ENCODE data around the gene CLIP3. TPM values are rescaled to one million over a fixed set of nuclear protein-coding genes. Genes with fewer than 3 reads are reported as not detected.

The CLIP3 gene
- total and polyA plus RNA-seq, 2 of the 13 experiments (the other 11 are each of a cell fraction or from before 2014, with no cell fraction given) = 0.15 to 1.2 TPM

DNA sequence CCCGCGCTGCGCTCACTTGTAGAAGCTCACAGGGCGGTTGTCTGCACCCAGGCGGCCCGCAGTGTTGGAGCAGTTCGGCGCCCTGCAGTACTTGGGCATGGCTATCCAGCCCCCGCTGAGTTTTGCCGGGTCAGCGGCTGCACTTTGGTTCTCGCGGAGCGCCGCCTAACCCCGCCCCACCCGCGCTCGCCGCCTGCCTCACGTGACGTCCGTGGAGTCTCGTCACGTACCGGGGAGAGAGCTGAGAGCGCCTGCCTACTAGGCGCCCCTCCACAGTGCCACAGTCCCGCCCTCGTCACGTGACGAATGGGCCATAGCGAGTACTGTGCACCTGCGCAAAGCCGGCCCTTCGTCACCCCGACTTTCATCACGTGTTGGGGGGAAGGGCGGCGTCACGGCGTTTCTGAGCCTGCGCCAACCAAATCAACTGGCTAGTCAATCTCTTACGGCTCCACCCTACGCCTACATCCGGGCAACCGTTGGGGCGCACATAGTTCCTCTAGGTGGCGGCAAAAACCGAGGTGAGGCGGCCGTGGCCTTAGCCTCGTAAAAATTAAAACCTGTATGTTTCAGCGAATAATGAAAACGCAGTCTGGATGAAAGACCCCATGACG, 21.6 kb upstream of the CLIP3 start, which contains the start of gene THAP8 (continued):
- TF ChIP-seq ZSCAN21 (CRISPR knock-in tag; IDR thresholded peaks at IDR 0.05; ENCODE audit: borderline replicate concordance) (peak; percentile 63; the same call in 1 of the 2 replicates), SYNCRIP (IDR thresholded peaks at IDR 0.05; ENCODE audit: insufficient read depth, low read depth, low read length) (no peak), FOXA1 (IDR thresholded peaks at IDR 0.05) (no peak), FOXA1 (CRISPR knock-in tag; IDR thresholded peaks at IDR 0.05) (0 out of 2 replicates have a peak, but pooled peaks have one; percentile 26), ARNT (IDR thresholded peaks at IDR 0.05) (no peak), GZF1 (CRISPR knock-in tag; IDR thresholded peaks at IDR 0.05) (peak; percentile 88; the same call in 1 of the 2 replicates), ZNF569 (CRISPR knock-in tag; IDR thresholded peaks at IDR 0.05; ENCODE audit: borderline replicate concordance) (no peak), NFE2L2 (IDR thresholded peaks at IDR 0.05; ENCODE audit: low read length) (no peak), ZFP62 (CRISPR knock-in tag; IDR thresholded peaks at IDR 0.05) (no peak), TOPORS (CRISPR knock-in tag; IDR thresholded peaks at IDR 0.05) (peak; percentile 51), ZNF224 (CRISPR knock-in tag; IDR thresholded peaks at IDR 0.05) (peak; percentile 82; the same call in 1 of the 2 replicates), ZMYM4 (CRISPR knock-in tag; IDR thresholded peaks at IDR 0.05) (peak; percentile 87), NFYC (CRISPR knock-in tag; IDR thresholded peaks at IDR 0.05) (no peak), RBFOX2 (IDR thresholded peaks at IDR 0.05; ENCODE audit: low read depth, low read length) (peak; percentile 89), ZBTB39 (CRISPR knock-in tag; IDR thresholded peaks at IDR 0.05) (no peak), CHCHD3 (CRISPR knock-in tag; IDR thresholded peaks at IDR 0.05) (no peak), SMYD3 (CRISPR knock-in tag; IDR thresholded peaks at IDR 0.05) (no peak; the same call in 1 of the 2 replicates), ZBTB3 (CRISPR knock-in tag; IDR thresholded peaks at IDR 0.05; ENCODE audit: borderline replicate concordance, low read depth) (no peak), GFI1 (CRISPR knock-in tag; IDR thresholded peaks at IDR 0.05; ENCODE audit: borderline replicate concordance) (no peak; the same call in 1 of the 2 replicates), NCOA5 (CRISPR knock-in tag; IDR thresholded peaks at IDR 0.05) (no peak), GATA4 (IDR thresholded peaks at IDR 0.05; ENCODE audit: borderline replicate concordance, low read depth) (peak; percentile 60; the same call in 1 of the 2 replicates), RXRB (CRISPR knock-in tag; IDR thresholded peaks at IDR 0.05; ENCODE audit: borderline replicate concordance) (peak; percentile 60; the same call in 1 of the 2 replicates)
- TF ChIP-seq, protein P1, sequence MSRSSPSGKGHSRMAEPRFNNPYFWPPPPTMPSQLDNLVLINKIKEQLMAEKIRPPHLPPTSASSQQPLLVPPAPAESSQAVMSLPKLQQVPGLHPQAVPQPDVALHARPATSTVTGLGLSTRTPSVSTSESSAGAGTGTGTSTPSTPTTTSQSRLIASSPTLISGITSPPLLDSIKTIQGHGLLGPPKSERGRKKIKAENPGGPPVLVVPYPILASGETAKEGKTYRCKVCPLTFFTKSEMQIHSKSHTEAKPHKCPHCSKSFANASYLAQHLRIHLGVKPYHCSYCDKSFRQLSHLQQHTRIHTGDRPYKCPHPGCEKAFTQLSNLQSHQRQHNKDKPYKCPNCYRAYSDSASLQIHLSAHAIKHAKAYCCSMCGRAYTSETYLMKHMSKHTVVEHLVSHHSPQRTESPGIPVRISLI (CRISPR knock-in tag; IDR thresholded peaks at IDR 0.05; ENCODE audit: borderline replicate concordance) = no peak; the same call in 1 of the 2 replicates
- TF ChIP-seq, protein P2, sequence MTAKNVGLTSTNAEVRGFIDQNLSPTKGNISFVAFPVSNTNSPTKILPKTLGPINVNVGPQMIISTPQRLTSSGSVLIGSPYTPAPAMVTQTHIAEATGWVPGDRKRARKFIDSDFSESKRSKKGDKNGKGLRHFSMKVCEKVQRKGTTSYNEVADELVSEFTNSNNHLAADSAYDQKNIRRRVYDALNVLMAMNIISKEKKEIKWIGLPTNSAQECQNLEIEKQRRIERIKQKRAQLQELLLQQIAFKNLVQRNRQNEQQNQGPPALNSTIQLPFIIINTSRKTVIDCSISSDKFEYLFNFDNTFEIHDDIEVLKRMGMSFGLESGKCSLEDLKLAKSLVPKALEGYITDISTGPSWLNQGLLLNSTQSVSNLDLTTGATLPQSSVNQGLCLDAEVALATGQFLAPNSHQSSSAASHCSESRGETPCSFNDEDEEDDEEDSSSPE (CRISPR knock-in tag; IDR thresholded peaks at IDR 0.05) = no peak; the same call in 1 of the 2 replicates
- TF ChIP-seq, protein P3, sequence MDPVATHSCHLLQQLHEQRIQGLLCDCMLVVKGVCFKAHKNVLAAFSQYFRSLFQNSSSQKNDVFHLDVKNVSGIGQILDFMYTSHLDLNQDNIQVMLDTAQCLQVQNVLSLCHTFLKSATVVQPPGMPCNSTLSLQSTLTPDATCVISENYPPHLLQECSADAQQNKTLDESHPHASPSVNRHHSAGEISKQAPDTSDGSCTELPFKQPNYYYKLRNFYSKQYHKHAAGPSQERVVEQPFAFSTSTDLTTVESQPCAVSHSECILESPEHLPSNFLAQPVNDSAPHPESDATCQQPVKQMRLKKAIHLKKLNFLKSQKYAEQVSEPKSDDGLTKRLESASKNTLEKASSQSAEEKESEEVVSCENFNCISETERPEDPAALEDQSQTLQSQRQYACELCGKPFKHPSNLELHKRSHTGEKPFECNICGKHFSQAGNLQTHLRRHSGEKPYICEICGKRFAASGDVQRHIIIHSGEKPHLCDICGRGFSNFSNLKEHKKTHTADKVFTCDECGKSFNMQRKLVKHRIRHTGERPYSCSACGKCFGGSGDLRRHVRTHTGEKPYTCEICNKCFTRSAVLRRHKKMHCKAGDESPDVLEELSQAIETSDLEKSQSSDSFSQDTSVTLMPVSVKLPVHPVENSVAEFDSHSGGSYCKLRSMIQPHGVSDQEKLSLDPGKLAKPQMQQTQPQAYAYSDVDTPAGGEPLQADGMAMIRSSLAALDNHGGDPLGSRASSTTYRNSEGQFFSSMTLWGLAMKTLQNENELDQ (CRISPR knock-in tag; IDR thresholded peaks at IDR 0.05; ENCODE audit: borderline replicate concordance) = no peak

Data from HepG2 (cell line).